ENCODE data around the gene ANKRD17.
"Not testable (repeated sequence)": the region's sequence is repeated elsewhere in the genome, so short reads cannot be mapped to it uniquely, and the experiment has no call there.

ANKRD17 gene

DNA sequence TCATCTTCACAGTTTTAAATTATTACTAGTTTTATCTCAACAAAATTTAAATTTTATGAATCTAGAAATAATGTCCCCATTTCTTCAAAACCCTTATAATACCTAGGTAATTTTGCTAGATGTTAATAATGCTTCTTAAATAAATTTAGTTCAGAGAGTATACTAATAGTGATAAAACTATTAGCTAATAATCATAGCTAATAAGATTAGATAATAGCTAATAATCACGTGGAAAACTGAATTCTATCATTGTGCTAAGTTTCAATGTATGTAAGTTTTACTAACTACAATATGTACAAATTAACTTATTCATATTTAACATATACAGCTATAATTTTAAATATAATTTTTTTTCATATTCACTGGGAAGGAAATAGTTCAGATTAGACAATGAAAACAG, 10.2 kb downstream of the ANKRD17 start:
- DNase-seq = no peak

DNA sequence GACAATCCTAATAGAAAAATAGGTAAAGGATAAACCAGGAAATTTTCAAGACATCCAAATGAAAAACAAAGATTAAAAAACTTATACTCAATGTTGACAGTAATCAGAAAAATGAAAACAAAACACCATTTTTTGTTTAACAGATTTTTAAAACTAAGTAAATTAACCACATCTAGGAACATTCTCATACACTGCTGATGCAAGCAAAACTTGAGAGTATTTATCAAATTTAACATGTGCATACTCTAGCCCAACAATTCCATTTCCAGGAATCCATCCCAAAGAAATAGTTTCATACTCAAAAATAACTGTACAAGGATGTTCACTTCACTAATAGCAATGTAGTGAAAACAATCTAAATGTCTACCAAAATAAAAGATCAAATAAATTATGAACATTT, 11.5 kb downstream of the ANKRD17 start:
- no peak for DNase-seq

DNA sequence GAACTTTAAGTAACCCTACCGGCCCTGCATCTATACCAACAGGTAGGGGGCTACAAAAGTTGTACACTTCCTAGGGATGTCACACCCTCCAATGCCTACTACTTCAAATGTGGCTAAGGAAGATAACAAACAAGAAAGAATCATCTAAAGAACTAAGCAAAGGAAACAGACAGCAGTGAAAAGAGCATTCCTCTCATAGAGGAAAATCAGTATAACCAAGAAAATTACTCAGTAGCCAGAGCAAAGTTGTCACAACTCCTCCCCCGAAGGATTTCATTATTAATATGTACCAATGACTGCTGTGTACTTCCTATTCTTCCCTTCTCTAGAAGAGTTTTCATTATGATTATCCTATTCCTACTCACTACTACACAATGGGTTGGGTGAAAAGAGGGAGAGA, 12.6 kb downstream of the ANKRD17 start:
- DNase-seq = no peak

DNA sequence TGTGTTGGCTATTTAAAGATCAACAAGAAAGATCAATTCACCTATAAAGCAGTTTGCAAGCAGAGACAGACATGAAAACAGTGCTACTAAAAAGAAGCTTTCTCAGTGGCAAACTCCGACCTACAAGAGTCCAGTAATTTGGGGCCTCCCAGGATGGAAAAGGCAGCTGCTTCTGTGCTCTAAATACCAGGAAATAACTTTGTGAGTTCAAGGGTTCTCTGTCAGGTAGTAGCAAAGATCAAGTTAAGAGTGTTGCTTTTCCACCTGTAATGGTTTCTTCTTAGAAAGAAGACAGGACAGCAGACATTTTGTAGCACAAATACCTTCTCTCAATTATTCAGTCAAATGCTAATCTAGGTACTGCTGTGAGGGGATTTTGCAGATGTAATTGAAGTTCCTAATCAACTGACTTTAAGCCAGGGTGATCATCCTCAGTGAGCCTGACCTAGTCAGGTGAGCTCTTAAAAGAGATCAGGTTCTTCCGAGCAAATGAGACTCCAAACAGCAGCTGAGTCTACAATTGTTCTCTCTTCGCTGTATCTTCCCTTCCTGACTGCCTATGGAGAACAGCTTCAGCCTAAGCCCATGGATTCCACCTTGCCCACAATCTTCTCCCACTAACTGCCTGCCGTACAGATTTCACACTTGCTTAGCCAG, 13.5 kb downstream of the ANKRD17 start:
- no peak for DNase-seq

DNA sequence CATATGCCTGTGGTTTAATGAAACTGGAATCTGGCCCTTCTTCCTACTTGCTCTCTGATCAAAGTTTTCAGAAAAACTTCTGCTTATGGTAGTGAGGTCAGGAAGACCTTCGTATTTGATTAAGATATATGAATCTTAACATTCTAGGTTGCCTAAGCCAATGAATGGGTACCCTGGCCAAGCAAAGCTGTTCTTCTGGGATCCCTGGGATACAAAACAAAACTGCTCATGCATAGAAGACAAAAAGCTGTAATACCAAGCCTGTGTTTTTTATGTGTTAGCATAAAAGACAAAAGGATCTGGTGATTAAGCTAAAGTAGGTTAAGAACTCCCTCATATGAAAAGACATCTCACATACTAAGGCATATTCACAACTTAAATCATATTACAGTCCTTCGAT, 21.6 kb downstream of the ANKRD17 start:
- DNase-seq = no peak

DNA sequence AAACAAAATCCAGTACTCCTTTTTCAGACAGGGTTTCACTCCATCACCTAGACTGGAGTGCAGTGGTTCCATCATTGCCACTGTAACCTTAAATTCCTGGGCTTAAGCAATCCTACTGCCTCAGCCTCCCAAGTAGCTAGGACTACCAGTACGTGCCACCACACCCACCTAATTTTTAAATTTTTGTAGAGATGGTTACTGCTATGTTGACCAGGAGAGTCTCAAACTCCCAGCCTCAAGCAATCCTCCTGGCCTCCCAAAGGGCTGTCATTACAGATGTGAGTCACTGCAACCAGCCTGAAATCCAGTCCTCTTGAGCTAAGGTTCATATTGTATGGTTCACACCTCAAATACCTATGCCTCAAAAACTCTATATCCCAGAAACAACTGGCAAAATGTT, 22.4 kb downstream of the ANKRD17 start:
- no peak for DNase-seq

DNA sequence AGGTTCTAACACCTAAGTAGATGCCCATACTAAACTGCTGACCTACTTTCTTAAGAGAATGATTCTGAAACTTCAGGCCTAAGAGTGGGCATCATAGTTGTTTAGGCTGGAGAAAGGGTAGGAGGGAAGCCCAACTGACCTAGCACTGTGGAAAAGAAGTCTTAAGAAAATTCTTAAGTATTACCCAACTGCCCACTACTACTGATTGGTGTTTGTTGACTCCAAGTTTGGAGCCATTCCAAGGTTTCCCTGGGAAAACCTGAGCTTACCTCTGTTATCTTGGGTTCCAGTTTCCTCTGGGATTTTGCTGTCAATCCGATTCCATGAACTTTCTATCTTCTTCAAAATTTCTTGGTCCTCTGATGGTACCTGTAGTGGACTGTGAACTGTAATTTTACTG, 23.9 kb downstream of the ANKRD17 start:
- DNase-seq = no peak

DNA sequence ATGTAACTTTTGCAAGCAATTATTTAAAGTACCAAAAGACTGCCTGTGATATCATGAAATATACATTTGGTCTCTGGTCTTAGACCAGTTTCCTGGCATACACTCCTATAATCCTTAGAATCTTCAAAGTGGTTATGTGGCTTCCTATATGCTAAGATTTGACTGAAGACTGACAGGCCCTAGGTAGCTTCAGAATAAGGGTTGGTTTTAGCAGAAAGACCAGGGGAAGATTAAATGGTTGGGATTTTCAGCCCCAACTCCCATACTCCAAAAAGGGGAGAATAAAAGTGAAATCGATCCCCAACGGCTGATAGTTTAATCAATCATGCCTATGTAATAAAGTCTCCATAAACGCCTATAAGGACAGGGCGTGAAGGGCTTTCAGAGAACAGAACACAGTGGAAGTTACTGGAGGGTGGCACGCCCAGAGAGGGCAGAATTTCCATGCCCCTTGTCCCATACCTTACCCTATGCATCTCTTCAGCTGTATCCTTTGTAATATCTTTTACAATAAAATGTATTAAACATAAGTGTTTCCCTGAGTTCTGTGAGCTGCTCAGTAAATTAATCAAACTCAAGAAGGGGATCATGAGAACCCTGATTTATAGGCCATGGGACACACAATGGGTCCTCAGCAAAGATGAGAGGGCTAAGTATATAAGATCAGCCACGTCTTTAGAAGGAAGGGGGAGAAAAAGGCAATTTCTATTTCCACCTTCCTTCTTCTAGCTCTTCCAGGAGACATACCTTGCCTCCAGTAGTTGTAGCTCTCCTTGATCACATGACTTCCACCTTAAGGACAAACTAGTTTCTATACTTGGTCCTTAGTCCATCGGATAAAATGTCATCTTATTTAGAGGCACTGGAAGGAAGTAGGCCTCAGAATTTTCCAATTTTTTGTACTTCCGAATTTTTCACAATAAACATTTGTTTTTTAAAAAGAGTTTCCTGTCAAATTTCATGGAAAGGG, 26.8 kb downstream of the ANKRD17 start:
- DNase-seq = no peak

DNA sequence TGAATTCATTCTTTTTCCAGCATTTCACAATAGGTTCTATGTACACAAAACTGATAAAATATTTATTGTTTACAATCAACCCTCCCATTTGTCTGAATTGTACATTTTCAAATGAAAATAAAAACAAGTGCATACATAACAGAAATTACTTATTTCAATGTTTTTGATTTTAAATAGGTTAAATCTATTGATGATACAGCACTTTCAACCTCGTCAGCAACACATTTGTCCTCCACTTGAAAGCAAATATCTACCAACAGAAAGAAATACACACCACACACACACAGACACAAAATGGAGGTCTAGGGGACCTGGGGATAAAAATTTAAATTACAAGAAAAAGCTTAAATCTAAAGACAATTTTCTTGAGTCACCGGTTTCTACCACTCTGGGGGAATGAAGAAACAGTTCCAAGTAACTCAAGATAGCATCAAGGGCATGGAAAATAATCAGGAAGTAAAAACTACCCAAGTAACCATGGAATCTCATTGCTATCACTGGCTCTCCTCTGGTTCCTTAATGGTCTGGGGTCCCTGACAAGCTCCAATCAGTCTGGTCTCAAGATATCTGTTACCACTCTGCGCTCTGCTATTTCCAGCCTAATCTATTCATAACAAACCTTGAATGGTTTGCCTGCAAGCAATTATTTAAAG, 27.6 kb downstream of the ANKRD17 start:
- DNase-seq = no peak

DNA sequence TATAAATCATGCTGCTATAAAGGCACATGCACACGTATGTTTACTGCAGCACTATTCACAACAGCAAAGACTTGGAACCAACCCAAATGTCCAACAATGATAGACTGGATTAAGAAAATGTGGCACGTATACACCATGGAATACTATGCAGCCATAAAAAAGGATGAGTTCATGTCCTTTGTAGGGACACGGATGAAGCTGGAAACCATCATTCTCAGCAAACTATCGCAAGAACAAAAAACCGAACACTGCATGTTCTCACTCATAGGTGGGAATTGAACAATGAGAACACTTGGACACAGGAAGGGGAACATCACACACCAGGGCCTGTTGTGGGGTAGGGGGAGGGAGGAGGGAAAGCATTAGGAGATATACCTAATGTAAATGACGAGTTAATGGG, 29.8 kb downstream of the ANKRD17 start:
- DNase-seq = not testable (repeated sequence)

DNA sequence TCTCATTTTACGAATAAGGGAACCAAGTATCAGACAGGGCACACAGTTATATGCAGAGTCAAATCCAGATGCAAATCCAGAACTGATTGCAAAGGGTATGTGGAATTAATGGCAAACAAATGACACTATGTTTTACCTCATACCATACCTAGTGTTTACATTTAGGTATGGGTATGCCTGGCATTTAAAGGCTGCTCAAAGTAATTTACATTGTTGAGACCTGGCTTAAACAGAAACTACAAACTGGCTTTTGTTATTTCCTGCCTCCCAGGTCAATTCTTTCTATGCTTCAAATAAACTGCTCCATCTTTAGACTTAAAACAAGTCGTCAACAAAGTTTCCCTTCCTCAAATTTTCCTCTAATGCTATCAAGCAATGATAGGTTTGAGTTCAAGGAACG, 33.7 kb downstream of the ANKRD17 start:
- DNase-seq = no peak

DNA sequence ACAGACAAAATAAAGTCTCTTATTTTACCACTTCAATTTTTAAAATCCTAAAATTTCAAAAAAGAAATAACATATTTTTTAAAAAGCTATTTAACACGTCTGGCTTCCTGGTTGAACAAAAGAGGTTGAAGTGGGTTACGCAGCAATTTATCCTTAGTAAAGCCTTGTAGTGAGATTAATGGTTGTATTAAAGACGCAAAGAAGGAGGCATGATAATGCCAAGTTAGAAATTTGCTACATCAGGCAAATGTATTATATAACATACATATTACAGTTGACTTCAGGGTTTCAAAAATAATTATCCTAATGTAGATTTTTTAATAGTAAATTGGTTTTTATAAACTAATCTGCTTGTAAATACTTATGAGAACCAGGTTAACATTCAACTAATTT, 35.3 kb downstream of the ANKRD17 start:
- DNase-seq = no peak

DNA sequence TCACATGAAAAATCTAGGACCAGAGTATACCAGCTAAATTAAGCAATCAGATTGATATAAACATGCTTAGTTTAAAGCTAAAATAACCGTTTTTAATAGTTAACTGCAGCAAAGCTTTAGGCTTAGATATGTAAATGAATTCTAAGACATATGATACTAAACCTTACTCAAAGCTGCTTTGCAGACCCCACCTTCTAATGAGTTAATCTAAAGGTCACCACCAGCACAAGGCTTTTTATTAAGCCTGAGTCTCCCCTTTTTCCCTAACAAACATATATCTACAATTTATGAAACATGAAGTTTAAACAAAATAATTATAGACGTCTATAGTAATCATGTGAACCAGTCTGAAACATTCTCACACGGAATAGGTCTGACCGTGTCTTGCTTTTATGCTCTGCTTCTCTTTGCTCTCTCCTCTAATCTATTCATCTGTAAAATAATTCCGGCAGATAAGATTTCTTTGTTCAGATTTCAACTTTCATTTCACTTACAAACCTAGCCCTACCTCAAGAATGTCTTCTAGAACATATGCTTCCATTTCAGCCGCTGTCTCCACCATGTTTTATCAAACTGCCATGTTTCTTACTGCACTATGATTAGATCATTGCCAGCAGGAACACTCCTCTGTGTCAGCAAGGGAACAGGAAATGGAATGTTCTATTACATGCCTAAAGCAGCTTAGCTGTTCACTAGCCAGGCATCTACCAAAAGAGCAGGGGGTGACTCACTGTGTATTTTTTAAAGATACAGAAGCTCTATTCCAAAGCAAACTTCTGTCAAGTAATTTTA, 35.9 kb downstream of the ANKRD17 start:
- DNase-seq = peak; percentile 95

DNA sequence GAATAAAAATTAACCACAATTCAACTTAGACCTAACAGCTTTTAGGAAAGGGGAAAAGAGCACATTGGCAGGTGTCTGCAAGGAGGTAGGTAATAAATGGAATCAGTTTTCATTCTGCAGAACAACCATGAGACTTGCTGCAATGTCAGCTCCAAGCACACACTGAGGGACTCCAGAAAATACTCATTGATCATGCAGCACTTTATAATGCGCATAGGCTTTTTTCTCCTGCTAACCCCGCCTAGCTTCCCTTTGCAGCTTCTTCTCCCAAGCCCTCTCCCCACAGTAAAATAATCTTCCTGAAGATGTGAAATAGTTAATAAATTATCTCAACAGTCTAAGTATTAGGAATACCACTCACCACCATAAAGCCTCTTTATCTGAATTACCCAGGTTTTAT, 36.9 kb downstream of the ANKRD17 start:
- no peak for DNase-seq

DNA sequence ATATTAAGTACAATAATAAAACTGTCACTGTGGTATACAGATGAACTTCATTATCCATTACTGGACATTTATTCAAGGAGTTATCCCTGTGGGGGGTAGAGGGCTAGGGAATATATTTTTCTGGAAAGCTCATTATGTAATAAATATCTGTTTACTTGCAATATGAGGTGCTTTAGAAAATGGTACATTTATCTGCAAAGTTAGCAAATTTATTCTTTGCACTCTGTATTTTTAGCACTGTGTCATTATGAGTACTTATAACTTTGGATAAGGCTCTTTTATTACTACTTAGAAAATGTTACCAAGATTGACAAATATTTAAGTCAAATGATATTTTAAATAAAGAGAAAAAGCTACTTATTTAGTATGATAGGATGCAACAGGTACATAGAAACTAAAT, 37.8 kb downstream of the ANKRD17 start:
- no peak for DNase-seq

DNA sequence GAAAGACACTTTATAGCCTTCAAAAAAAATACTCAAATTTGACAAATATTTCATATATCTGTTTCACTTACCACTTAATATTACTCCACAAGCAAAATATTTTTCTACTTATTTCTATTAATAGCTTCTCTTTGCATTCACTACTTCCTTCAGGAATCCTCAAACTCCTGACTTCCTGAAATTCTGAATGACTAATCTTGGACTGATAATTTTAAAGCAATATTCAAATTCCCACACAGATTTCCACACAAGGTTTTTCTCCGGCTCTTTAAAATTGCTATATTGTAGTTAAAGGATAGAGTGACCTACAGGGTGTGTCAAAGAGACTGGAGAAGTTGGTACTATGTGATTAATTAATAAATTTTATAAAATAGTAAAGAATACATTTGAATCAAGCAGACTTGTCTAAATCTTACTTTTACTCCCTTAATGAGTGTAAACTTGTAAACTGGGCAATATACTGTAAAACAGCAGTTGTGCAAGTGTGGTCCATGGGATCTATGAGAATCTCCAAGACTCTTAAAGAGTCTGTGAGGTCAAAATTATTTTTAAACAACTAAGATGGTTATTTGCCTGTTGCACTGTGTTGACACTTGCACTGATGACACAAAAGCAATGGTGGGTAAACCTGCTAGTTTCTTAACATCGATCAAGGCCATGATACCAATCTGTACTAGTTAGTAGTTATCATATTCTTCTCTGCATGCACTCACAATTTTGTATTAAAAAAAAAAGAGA, 44.5 kb downstream of the ANKRD17 start:
- DNase-seq = peak; percentile 72

DNA sequence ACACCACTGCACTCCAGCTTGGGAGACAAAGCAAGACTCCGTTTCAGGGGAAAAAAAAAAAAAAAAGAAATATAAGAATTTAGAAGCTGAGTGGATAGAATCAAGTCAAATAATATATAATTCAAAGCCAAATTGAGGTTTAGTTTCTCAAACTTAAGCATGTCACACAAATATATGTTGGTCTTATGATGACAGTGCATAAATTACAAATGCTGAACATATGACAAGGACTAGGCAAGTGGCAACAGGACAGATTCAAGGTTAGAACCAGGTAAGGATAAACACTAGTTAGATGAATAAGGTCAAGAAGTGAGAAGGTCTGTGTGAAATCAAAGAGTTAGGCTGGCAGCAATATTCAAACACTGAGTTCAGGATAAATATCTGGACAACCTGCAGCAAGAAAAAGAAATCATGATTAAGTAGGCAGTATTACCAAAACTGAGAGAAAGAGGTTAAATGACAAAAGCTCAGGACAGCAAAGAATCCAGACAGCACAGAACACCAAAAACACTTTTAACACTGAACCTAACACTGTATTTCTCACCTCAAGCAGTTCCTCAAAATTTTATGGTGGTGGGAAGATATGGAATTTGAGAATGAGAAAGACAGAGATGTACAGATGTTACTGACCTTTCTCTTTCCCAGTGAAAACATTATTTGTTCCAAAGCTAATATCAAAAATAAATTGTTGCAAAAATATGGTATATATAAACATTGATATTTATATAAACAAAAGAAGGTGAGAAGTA, 45.4 kb downstream of the ANKRD17 start:
- no peak for DNase-seq

DNA sequence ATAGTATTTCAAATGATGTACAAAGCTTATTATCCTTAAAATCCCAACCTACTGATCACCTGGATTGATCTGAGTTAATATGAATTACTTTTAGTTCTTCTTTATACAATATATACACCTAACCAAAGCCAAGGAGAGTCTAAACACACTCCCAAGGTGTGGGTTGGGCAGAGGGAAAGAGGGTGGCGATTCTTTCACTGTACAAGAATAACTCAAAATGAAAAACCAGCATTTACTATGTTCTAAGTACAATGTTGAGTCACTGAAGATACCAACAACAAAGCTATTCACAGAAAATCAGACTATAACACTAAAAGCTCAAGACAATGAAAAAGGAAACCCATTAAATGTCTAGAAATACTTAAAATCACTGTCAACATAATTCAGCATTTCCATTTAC, 46.6 kb downstream of the ANKRD17 start:
- no peak for DNase-seq

DNA sequence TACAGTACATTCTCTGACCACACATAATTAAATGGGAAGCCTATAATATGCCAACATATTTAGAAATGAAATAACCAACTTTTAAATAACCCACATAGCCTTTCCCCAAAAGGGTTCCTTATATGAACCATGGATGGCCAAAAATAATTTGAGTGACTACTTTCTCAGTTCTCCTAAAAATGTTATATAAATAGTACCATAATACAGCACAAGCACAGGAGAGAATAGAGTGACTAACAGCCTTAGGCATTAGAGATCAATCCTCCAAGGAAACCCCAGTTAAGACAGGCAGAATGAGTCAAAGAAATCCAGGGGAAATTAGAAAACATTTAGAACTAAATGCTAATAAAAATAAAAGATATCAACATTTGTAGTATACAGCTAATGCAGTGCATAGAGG, 50.2 kb downstream of the ANKRD17 start:
- peak; percentile 86 for DNase-seq

DNA sequence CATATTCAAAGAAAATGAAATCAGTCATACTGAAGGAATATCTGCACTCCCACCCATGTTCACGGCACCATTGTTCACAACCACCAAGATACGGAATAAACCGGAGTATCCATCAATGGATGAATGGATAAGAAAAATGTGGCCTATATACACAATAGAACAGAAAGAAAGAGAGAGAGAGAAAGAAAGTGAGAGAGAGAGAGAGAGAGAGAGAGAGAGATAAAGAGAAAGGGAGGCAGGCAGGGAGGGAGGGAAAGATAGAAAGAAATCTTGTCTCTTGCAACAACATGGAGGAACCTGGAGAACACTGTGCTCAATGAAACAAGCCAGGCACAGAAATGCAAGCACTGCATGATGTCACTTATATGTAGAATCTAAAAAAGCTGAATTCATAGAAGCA, 52.4 kb downstream of the ANKRD17 start:
- no peak for DNase-seq

DNA sequence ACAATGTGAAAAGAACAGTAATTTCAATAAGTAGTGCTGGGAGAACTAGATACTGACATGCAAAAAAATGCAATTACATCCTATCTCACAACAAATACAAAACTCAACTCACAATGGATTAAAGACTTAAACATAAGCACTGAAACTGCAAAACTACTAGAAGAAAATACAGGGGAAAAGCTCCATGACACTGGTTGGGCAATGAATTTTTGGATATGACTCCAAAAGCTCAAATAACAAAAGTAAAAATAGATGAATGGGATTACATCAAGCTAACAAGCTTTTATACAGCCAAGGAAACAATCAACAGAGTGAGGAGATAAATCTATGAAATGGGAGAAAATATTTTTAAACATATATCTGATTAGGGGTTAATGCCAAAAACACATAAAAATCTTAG, 53.1 kb downstream of the ANKRD17 start:
- no peak for DNase-seq
